ENCODE measurements around the gene MFRP.

Gene MFRP

GRCh38 chr11:119372260-119373058 lies 26.0 kb upstream of the MFRP start:
- DNase-seq, result no peak

- DNase-seq, result no peak
Observed at GRCh38 chr11:119371778-119372182, 25.3 kb upstream of the MFRP start.

- no peak for DNase-seq
Observed at GRCh38 chr11:119371067-119371601, 24.6 kb upstream of the MFRP start.

- no peak for DNase-seq
Observed at GRCh38 chr11:119370486-119371046, 24.1 kb upstream of the MFRP start.

- no peak for DNase-seq
Observed at GRCh38 chr11:119369132-119369925, 22.8 kb upstream of the MFRP start.

- DNase-seq, result no peak
Observed at GRCh38 chr11:119368121-119369034, 21.9 kb upstream of the MFRP start.

- no peak for DNase-seq
Observed at GRCh38 chr11:119367661-119368120, 21.2 kb upstream of the MFRP start.

- no peak for DNase-seq
Observed at GRCh38 chr11:119366690-119367620, 20.4 kb upstream of the MFRP start.

GRCh38 chr11:119365071-119365591 lies 18.6 kb upstream of the MFRP start:
- DNase-seq, result no peak

GRCh38 chr11:119363851-119364590 lies 17.5 kb upstream of the MFRP start:
- peak in 3 of 5 donors; percentile 23 to 57 (median 43) for DNase-seq

GRCh38 chr11:119363081-119363850 lies 16.8 kb upstream of the MFRP start:
- DNase-seq, result no peak

- no peak for DNase-seq
Observed at GRCh38 chr11:119362741-119363080, 16.2 kb upstream of the MFRP start.

GRCh38 chr11:119361941-119362725 lies 15.6 kb upstream of the MFRP start:
- DNase-seq, result no peak

- DNase-seq, result peak in 1 of 5 donors; percentile 22
Observed at GRCh38 chr11:119361056-119361787, 14.7 kb upstream of the MFRP start.

GRCh38 chr11:119359365-119360214 lies 13.1 kb upstream of the MFRP start:
- no peak for DNase-seq

GRCh38 chr11:119357074-119357473 lies 10.6 kb upstream of the MFRP start:
- no peak for DNase-seq

All from T-helper 1 cell (primary cell).